ENCODE results near the gene SLC25A38.

Gene SLC25A38

GRCh38 chr3:39433642-39434041 is 50.5 kb downstream of the SLC25A38 start:
- DNase-seq (ENCODE audit: low spot score), result no peak

GRCh38 chr3:39434574-39434973 is 51.4 kb downstream of the SLC25A38 start:
- no peak for DNase-seq (ENCODE audit: low spot score)

- DNase-seq (ENCODE audit: low spot score), result no peak
Measured at GRCh38 chr3:39435006-39435748, 52.0 kb downstream of the SLC25A38 start.

- DNase-seq (ENCODE audit: low spot score), result no peak
Measured at GRCh38 chr3:39438880-39439279, 55.7 kb downstream of the SLC25A38 start.

GRCh38 chr3:39440316-39440715 is 57.1 kb downstream of the SLC25A38 start:
- no peak for DNase-seq (ENCODE audit: low spot score)

GRCh38 chr3:39443530-39443929 is 60.4 kb downstream of the SLC25A38 start:
- no peak for DNase-seq (ENCODE audit: low spot score)

- no peak for DNase-seq (ENCODE audit: low spot score)
Measured at GRCh38 chr3:39445927-39446326, 62.8 kb downstream of the SLC25A38 start.

GRCh38 chr3:39446444-39446843 is 63.3 kb downstream of the SLC25A38 start:
- no peak for DNase-seq (ENCODE audit: low spot score)
